Measurements from ENCODE around the gene CSNK1E.
"Not testable (repeated sequence)": the region's sequence is repeated elsewhere in the genome, so short reads cannot be mapped to it uniquely, and the experiment has no call there.

Gene CSNK1E

GRCh38 chr22:38317122-38317994 is at the start of gene CSNK1E:
Gene CSNK1E (minus strand): TSS chr22:38317433. CDS start chr22:38314157, 3,276 bp downstream.
- DNase-seq (ENCODE audit: low read depth in 2 of 2): peak in 1 of 2 donors; percentile 63

DNA sequence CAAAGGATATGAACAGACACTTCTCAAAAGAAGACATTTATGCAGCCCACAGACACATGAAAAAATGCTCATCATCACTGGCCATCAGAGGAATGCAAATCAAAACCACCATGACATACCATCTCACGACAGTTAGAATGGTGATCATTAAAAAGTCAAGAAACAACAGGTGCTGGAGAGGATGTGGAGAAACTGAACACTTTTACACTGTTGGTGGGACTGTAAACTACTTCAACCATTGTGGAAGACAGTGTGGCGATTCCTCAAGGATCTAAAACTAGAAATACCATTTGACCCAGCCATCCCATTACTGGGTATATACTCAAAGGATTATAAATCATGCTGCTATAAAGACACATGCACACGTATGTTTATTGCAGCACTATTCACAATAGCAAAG is 48.6 kb upstream of the CSNK1E start:
- DNase-seq (ENCODE audit: low read depth in 2 of 2): not testable (repeated sequence)

- DNase-seq (ENCODE audit: low read depth in 2 of 2): not testable (repeated sequence)
Observed at GRCh38 chr22:38365174-38365573, 47.9 kb upstream of the CSNK1E start.

- DNase-seq (ENCODE audit: low read depth in 2 of 2): not testable (repeated sequence)
Observed at GRCh38 chr22:38360560-38360959, 43.3 kb upstream of the CSNK1E start.

DNA sequence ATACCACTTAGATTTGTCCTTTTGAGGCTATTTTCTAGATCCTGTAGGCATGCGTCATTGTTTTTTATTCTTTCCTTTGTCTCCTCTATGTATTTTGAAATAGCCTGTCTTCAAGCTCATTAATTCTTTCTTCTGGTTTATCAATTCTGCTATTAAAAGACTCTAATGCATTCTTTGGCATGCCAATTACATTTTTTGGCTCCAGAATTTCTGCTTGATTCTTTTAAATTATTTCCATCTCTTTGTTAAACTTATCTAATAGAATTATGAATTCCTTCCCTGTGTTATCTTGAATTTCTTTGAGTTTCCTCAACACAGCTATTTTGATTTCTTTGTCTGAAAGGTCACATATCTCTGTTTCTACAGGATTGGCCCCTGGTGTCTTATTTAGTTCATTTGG is 42.6 kb upstream of the CSNK1E start:
- DNase-seq (ENCODE audit: low read depth in 2 of 2): not testable (repeated sequence)

DNA sequence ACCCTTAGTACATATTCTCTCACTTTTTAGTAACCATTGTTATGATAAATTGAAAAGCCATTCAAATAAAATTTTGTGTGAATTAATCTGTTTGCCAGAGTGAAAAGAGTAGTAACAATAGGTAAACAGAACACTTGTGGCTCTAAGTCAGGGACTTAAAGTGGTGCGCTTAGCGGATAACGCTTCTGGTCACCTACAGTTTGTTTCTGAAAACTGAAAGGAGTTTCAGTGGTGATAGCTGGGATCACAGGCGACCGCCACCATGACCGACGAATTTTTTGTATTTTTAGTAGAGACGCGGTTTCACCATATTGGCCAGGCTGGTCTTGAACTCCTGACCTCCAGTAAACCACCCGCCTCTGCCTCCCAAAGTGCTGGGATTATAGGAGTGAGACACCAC is 40.7 kb upstream of the CSNK1E start:
- not testable (repeated sequence) for DNase-seq (ENCODE audit: low read depth in 2 of 2)

DNA sequence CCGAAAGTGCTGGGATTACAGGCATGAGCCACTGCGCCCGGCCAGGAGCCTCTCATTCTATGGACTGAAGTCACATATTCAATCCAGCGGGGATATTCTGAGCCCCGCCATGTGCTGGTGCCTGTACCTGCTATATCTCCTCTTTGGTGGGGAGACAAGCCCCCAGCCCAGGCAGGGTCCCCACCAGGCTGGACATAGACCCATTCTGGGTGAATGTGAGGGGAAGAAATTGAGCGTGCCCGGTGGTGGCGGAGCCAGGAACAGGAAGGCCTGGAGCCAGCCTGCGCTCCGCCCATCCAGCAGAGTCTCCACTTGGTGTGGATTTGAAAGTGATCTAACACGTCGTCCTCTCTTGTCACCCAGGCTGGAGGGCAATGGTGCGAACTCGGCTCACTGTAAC is 38.0 kb upstream of the CSNK1E start:
- no peak for DNase-seq (ENCODE audit: low read depth in 2 of 2)

GRCh38 chr22:38353701-38354100 is 36.5 kb upstream of the CSNK1E start:
- DNase-seq (ENCODE audit: low read depth in 2 of 2): no peak

- peak; percentile 31 to 42 for DNase-seq (ENCODE audit: low read depth in 2 of 2)
Observed at GRCh38 chr22:38353142-38353629, 36.0 kb upstream of the CSNK1E start.

DNA sequence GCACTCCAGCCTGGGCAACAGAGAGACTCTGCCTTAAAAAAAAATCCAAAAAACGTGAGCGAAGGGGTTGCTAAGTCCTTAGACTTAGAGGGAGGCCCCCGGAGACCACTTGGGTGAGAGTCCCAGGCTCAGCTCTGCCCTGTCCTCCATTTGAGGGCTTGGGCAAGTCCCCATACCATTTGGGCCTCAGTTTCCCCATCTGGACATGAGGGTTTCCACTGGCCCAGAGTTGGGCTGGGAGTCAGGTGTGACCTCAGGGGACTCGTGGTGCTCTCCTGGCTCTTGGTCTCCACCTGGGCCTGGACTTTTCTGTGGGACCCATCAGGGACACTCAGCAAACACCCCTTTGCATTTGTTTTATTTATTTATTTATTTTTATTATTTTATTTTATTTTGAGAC is 35.2 kb upstream of the CSNK1E start:
- no peak for DNase-seq (ENCODE audit: low read depth in 2 of 2)

GRCh38 chr22:38350444-38351359 is 33.5 kb upstream of the CSNK1E start:
- DNase-seq (ENCODE audit: low read depth in 2 of 2): no peak

- no peak for DNase-seq (ENCODE audit: low read depth in 2 of 2)
Observed at GRCh38 chr22:38348751-38349496, 31.7 kb upstream of the CSNK1E start.

GRCh38 chr22:38347944-38348750 is 30.9 kb upstream of the CSNK1E start:
- DNase-seq (ENCODE audit: low read depth in 2 of 2): no peak

DNA sequence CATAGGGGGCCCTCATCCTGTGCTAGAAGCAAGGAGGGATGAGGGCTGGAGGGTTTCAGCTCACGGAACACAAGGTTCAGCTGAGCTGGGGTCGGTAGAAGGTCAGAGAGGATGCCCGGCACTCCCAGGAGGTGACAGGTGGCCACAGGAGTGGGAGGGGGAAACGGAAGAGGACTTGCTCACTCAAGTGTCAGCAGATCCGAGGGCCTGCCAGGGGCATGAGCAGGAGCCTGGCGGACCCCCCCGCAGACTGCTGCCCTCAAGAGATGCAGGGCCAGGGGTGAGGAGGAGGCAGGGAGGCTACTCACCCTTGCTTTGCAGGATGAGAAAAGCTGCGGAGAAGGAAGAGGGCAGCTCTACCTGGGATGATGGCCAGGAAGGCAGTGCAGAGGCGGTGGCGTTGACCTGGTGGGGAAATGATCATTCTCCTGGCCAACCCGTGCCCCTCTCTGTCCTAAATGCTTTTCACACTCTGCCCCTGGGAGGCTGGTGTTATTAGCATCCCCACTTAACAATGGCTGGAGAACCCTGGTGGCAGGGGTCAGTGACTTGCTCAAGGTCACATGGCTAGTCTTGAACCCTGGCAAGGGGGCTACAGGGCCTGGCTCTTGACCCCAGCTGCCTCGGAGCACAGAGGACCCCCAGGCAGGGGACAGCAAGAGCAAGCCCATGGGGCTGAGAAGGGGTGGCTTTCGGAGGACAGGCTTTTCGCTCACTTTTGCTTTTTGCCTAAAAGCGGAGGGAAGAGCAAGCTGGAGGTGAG is 30.1 kb upstream of the CSNK1E start:
- DNase-seq (ENCODE audit: low read depth in 2 of 2): no peak

GRCh38 chr22:38346506-38346905 is 29.3 kb upstream of the CSNK1E start:
- DNase-seq (ENCODE audit: low read depth in 2 of 2): no peak

- no peak for DNase-seq (ENCODE audit: low read depth in 2 of 2)
Observed at GRCh38 chr22:38345782-38346181, 28.5 kb upstream of the CSNK1E start.

GRCh38 chr22:38339893-38340292 is 22.7 kb upstream of the CSNK1E start:
- not testable (repeated sequence) for DNase-seq (ENCODE audit: low read depth in 2 of 2)

DNA sequence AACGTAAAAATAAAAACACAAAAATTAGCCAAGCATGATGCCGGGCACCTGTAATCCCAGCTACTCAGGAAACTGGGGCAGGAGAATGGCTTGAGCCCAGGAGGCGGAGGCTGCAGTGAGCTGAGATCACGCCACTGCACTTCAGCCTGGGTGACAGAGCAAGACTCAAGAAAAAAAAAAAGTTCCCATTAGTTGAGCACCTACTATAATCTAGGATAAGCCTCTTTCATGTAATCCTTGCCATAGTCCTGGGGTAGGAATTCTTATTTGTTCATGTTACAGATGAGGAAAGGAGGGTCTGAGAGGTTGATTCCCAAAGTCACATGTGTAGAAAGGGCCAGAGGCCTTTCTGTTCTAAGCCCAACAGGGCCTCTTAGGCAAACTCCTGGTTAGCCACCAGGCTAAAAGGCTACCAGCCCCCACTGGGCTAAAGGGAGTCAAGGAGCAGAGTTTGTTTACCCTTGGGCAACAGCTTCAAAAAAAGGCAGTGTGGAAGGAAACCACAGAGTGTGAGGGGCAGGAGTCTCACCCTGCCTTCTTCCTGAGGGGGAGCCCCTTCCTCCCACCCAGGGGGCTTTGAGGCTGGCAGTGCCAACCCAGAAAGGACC is 21.6 kb upstream of the CSNK1E start:
- no peak for DNase-seq (ENCODE audit: low read depth in 2 of 2)

DNA sequence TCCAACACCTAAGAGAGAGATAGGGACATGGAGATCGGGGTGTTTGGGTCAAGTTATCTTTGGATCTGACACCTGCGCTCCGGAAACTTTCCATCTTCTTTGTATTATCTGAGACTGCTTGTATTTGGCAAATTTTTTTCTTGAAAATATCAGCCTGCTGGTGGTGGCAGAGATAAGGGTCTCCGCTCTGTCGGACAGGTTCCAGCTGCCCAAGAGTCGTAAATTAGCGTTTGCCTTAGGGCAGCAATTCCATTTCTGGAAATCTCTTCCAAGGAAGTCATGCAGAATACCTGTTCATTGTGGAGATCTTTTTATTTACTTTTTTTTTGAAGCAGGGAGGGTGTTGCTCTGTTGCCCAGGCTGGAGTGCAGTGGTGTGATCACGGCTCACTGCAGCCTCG is 19.5 kb upstream of the CSNK1E start:
- DNase-seq (ENCODE audit: low read depth in 2 of 2): no peak

GRCh38 chr22:38335077-38335476 is 17.8 kb upstream of the CSNK1E start:
- no peak for DNase-seq (ENCODE audit: low read depth in 2 of 2)
